ENCODE data around the gene ST8SIA6.
"Not testable (repeated sequence)": the region's sequence is repeated elsewhere in the genome, so short reads cannot be mapped to it uniquely, and the experiment has no call there.

ST8SIA6 gene

DNA sequence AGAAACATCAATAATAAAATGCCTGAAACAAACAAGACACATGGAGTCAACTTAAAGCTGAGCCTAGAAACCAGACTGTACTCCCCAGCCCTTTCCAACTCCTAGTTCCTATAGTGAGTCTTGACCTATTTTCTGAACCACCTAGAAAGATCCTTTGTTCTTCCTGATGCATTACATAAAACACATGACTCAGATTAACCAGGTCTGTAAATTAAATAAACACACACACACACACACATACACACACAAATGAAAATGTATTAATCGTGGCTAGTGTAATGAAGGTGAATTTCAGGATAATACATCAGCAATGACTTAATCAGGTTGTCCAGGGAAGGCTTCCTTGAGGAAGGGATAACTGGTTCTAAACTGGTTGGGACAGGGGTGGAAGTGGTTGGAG lies 104.7 kb downstream of the ST8SIA6 start:
- no peak for DNase-seq (ENCODE audit: low read depth in 4 of 4, low spot score in 1 of 4)

DNA sequence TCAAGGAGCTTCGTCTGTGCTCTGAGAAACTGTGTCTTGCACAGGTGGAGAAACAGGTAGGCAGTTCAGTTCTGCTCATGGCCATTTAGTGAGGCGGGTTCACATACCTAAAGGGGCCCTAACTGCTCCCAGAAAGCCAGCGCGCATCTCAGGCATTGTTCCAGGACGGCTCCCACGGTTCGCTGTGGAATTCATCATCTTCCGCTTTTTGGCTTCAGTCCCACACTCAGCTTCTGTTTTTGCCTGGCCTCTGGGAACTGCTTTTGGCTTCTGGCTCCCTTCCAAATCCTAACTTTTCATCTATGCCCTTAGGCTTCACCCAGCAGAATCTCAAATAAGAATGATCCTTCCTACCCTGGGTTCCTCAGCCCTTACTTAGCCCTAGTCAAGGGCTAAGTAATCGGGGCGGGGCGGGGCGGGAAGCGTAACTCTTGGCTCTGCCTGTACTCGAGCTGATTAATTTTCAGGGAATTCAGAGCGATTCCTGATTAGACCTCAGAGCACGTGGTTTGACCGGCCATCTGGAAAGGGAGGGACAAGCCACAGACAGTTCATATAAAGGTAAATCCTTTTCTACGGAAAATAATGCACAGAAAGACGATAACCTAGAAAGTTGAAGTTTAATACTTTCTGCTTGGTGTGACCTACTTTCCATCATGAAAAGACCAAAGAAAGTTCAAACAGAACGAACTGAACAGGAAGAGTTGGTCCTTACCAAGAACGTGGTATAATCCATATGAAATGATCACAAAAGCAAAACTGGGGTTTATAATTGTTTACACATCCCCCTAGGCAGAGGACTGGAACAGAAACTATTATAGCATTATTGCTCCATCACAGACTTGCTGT lies 105.7 kb downstream of the ST8SIA6 start:
- DNase-seq (ENCODE audit: low read depth in 4 of 4, low spot score in 1 of 4), result no peak

DNA sequence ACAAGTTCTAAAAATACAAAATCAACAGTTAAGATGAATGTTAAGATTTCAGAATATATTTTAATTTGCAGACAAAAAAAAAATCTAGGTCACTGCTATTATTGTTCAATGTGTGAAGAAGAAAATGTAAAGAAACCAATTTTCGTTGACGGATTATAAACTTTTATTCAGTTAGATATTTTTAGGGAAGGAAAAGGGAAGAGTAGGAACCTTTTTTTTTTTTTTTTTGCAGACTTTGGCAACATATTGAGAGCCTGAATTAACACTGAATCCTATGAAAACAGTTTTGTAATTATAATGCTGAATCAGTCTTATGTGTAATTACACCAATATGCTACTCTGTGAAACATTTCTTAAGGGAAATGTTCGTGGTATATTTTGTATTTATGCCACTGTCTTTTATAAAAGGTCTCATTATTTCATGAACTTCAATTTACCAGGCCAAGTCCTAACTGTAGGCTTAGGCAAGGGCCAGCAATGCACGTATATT lies 106.3 kb downstream of the ST8SIA6 start:
- DNase-seq (ENCODE audit: low read depth in 4 of 4, low spot score in 1 of 4), result no peak

DNA sequence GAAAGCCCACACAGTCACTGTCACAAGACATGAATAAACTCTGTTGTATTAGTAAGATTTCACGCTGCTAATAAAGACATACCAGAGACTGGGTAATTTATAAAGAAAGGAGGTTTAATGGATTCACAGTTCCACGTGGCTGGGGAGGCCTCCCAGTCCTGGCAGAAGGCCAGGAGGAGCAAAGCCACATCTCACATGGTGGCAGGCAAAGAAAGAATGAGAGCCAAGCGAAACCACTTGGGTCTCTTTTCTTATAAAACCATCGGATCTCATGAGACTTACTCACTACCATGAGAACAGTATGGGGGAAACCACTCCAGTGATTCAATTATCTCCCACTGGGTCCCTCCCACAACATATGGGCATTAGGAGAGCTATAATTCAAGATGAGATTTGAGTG lies 110.2 kb downstream of the ST8SIA6 start:
- no peak for DNase-seq (ENCODE audit: low read depth in 4 of 4, low spot score in 1 of 4)

DNA sequence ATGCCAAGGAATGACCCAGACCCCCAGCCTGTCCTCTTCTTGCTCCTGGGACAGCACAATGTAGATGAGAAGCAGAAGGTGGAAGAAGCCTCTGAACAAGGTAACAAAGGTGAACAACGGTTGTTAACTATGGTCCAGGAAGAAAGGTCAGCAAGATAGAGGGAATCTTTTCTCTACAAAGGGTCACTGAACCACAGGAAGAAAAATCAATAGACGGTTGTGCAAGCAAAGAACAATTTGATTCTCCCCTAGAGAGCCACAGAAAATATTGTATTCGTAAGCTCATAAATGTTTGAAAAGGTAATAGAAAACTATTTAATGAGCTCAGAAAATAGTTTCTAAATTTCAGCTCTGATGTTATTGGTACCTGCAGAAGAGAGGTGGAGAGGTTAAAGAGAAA lies 111.3 kb downstream of the ST8SIA6 start:
- DNase-seq (ENCODE audit: low read depth in 4 of 4, low spot score in 1 of 4), result no peak

DNA sequence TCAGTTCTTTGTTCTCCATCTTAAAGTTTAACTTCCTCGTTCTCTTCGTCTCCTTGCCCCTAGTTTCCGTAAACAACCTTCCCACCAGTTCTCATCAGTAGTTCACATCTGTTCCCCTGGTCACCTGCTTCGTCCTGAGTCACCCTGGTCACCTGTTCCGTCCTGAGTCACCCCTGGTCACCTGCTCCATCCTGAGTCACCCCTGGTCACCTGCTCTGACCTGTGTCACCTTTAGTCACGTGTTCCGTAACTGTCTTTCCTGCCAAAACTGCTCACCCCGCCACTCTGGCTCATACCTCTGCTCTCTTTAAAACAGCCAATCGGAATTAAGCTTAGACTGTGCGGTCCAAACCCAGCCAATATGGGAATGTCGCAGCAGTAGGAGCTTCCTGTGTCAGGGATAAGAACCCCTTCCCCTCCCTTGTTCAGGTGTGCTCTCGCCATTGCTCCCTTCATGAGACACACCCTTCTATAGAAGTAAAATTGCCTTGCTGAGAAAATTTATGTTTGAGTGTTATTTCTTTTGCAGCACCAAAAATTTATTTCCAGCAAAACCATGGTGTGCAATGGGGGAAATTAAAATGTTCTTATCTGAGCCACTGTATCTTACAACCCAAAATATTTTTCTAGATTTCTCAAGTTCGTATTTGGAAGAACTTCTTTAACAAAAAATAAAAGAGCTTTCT lies 114.1 kb downstream of the ST8SIA6 start:
- DNase-seq (ENCODE audit: low read depth in 4 of 4, low spot score in 1 of 4), result no peak

DNA sequence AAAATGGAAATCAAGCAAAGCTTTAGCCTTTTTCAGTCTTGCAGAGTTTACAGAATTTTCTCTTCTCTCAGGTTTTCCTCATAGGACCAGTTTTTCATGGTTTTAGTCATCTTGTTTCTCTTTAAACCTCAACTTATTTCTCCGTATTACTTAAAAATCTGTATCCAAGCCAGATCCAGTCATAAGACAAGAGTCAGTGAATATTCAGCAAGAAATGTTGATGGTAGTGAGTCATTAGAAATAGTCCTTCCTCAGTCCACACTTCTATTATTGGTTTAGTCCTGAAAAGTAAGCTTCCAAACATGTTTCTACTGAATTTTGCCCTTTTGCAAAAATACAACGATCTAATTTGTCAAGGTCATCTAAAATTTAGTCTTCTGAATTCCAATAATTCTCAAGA lies 119.3 kb downstream of the ST8SIA6 start:
- DNase-seq (ENCODE audit: low read depth in 4 of 4, low spot score in 1 of 4), result no peak

DNA sequence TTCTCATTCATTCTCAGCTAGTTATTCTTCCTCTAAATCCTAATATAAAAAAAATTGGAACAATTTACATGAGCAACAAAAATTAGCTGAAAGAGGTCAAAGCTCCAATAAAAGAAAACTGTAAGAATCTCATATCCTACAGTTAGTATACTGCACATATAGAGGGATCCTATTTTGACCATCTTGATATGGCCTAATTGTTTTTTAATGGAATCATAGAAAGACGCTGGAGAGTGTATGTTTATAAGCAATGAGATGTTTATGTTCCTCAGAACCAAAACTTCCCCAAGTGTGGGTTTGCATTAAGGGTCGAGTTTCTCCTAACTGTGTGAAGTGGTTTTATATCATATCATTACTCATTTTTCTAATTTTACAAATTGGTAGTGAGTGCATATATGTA lies 123.9 kb downstream of the ST8SIA6 start:
- no peak for DNase-seq (ENCODE audit: low read depth in 4 of 4, low spot score in 1 of 4)

DNA sequence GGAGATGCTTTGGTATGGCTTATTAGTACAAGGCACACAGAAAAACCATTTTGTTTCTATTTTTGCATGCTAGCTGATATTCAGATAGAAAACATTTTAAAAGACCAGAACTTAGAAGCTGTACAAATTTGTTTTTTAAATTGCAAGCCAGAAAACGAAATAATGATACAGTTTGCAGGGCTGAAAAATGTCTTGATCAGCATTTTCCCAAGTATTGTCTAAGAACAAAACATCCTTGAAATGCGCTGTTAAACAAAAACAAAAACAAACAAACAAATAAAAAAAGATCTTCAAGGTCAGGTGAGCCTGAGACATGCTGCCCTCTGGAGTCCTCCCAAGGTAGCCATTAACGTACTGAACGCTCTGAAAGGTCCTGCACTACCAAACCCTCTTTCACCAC lies 128.0 kb downstream of the ST8SIA6 start:
- no peak for DNase-seq (ENCODE audit: low read depth in 4 of 4, low spot score in 1 of 4)

DNA sequence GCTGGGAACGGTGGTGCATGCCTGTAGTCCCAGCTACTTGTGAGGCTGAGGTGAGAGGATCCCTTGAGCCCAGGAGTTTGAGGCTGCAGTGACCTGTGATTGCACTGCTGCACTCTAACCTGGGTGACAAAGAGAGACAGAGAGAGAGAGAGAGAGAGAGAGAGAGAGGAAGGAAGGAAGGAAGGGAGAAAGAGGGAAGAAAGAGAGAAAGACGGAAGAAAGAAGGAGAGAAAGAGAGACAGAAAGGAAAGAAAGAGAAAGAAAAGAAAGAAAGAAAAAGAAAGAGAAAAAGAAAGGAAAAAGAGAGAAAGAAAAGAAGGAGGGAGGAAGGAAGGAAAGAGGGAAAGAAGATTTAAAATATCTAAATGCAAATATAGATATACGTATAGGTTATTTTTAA lies 132.4 kb downstream of the ST8SIA6 start:
- DNase-seq (ENCODE audit: low read depth in 4 of 4, low spot score in 1 of 4), result not testable (repeated sequence)

DNA sequence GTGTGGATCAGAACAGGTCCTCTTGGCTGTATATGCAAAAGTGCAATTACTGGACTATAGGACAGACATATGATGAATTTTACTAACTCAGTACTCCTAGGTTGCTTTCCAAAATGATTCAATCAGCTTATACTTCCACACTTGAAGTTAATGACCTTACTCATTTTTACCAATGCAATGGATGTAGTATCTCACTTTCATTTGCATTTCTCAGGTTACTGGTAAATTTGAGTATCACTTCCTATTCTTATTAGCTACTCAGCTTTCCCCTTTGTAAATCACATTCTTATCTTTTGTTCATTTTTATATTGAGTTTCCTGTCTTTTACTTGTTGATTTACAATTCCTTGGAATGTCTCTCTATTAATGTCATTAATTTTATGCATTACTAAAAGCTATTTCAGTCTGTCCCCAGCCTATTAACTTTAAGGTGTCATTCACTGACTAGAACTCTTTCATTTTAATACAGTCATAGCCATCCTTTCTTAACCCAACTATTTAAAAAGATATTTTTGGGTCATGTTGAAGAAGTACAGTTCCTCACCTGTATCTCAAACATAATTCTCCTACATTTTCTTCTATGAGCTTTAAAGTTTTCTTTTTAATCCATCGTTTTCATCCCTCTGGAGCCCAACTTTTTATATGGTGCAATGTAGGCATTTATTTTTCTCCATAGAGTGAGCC lies 137.8 kb downstream of the ST8SIA6 start:
- DNase-seq (ENCODE audit: low read depth in 4 of 4, low spot score in 1 of 4), result no peak

DNA sequence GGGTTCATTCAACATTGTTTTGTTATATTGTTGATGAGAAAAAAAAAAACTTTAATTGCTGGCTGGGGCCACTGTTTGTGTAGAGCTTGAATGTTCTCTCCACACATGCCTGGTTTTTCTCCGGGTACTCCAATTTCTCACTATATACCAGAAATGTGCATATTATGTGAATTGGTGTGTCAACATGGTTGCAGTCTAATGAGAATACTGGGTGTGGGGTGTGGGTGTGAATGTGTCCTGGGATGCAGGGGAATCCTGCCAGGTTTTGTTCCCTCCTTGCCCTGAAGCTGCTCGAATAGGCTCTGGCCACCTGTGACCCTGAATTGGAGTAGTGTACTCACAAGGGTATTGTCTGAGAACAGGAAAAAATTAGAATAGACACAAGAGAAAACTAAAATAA lies 145.0 kb downstream of the ST8SIA6 start:
- no peak for DNase-seq (ENCODE audit: low read depth in 4 of 4, low spot score in 1 of 4)

DNA sequence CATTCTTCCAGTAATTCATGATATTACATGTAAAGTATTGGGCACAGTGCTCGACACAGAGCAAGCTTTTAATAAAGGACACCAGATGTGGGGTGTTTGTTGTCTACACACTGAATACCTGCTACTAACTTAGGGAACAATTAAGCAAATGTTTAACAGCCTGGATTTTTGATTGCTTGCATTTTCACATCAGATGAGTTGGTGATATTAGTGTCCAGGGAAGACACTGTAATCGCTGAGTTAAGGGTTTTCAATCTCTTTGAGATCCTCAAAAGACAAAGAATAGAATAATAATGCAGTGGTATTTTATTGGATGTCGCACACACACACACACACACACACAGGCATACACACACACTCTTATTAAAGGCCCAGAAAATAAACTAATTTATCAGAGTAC lies 147.3 kb downstream of the ST8SIA6 start:
- no peak for DNase-seq (ENCODE audit: low read depth in 4 of 4, low spot score in 1 of 4)

DNA sequence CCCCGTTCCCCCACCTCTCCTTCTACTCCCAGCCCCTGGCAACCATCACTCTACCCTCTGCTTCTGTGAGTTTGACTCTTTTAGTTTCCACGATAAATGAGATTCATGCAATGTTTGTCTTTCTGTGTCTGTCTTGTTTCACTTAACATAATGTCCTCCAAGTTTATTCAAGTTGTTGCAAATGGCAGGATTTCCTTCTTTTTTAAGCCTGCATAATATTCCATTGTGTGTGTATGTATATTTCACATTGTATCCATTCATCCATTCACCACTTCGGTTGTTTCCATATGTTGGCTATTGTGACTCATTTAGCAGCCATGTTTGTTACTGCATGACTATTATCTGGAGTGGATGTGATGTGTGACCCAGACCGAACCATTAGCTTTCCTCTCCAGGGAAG lies 162.0 kb downstream of the ST8SIA6 start:
- no peak for DNase-seq (ENCODE audit: low read depth in 4 of 4, low spot score in 1 of 4)

DNA sequence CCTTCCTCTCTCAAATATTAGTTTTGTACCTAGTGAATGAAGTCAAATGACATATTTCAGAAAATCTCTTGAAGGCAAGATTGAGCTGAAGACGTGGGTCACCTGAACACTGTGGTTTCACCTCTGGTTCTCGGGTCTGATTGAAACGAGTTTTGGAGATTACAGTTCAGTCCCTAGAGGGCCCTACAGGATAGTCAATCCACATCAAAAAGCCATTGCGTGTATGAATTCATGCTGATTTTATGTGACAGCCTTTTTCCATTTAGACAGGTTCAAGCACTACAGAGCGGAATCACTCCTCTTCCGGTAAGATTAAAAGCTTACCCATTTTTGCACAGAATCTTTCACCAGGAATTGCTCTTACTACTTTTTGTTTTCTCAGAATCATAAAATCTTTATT lies 164.2 kb downstream of the ST8SIA6 start:
- no peak for DNase-seq (ENCODE audit: low read depth in 4 of 4, low spot score in 1 of 4)

DNA sequence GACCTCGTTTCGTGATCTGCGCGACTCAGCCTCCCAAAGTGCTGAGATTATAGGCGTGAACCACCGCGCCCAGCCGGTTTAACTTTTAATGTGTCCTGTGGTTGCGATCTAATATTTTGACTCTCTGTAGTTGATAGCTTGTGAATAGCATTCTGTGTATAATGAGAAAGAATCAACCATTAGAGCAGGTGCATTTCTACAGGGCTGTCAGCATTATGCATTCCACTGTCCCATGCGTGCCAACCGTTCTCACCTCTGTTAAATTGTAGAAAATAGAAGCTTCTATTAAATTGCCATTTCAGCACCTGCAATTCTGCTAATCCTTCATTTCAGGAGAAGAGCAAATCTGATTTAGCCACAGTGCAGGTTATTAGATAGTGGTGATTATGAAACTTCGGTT lies 164.6 kb downstream of the ST8SIA6 start:
- no peak for DNase-seq (ENCODE audit: low read depth in 4 of 4, low spot score in 1 of 4)

DNA sequence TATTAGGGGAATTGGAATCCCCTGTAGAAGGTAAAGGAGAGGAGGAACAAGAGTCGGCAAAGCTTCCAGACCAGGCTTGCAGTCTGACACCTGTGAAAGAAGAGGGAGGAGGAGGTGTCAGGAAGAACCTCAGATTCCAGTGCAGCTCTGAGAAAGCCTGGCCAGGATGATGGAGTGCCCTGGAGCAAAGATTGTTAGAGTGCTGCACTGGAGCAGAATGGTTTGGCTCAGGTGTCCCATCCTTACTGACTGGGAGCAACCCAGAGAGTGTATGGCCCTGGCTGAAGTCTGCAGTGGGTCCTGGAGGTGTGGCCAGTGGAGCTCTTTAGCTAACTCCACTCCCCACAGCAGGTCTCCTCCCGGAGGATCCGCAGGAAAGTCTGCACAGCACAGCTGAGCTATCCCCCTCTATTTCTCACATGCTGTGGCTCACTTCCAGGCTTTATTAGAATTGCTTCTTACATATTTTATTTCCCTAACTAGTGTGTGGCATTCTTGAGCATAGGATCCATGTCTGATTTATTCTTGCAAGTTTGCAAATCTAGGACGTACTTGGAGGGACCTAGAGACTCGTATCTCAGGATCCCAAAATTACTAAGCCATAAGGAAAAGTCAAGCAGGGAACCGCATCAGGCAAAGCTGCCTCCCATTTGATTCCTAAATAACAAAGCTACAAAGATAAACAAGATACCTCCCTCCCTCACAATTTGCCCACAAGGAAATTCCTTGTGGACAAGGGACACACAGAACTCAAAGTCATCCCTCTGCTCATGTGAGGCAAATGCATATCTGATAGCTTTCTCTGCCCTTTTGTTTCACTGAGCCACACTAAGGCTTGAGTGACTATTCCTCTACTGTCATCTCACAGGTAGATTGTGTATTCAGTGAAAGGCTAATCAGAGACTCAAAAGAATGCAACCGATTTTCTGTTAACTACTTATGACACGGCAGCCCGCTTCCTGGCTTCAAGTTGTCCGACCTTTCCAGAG lies 167.5 kb downstream of the ST8SIA6 start:
- no peak for DNase-seq (ENCODE audit: low read depth in 4 of 4, low spot score in 1 of 4)

DNA sequence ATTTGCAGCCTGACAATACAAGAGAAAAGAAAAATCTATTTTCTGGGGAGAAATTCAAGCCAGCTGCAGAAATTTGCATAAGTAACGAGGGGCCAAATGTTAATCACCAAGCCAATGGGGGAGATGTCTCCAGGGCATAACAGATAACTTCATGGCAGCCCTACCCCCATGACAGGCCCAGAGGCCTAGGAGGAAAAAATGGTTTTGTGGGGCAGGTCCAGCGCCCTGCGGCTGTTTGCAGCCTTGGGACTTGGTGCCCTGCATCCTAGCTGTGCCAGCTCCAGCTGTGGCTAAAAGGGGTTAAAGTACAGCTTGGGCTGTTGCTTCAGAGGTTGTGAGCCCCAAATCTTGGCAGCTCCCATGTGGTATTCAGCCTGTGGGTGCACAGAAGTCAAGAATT lies 172.1 kb downstream of the ST8SIA6 start:
- no peak for DNase-seq (ENCODE audit: low read depth in 4 of 4, low spot score in 1 of 4)

DNA sequence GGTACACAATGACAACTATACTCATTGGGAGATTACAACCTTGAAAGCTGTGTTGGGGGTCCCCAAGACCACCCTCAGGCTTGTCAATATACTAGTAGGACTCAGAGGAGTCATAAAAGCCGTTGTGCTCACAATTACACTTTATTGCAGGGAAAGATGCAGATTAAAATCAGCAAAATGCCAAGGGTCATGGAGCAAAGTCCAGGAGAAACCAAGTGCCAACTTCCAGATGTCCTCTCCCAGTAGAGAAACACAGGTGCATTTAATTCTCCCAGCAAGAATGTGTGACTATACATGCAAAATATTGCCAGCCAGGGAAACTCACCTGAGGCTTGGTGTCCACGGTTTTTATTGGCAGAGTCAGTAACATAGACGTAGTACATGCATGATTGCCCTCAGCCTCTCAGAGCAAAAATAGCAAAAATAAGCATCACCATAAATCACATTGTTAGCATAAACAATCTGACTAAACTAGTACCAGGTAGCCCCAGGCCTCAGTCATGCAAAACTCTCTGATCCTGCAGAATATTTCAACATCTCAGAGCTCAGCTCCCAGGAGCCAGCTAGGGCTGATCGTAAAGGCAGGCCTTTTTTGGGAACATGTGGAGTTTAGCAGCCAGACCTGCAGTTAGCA lies 175.7 kb downstream of the ST8SIA6 start:
- no peak for DNase-seq (ENCODE audit: low read depth in 4 of 4, low spot score in 1 of 4)

DNA sequence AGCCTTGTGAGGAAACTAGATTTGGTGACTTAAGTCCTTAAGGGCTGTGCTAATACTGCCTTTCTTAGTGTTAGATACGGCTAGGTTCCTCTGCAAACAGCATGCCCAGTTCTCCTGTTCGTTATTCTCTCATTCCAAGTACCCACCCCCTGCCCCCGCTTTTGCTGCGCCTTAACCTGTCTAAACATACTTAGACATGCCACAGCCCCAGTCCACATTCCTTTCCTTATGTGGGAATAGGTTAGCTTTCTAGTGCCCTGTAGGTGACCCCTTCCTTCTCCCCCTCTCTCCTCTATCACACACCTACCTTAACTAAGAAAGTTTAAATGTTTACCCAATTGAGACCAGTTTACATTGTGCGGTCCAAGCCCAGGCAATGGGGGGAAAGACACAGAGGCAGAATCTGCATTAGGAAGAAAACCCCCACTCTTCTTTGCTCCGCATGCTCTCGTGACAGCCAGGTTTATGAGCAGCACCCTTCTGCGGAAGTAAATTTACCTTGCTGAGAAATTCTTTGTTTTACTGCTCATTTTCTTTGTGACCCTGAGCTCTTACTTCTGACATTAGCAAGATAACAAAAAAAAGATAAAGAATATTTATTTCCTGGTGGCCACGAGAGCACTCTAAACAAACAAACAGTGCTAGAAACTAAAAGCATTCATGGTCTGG lies 177.5 kb downstream of the ST8SIA6 start:
- no peak for DNase-seq (ENCODE audit: low read depth in 4 of 4, low spot score in 1 of 4)
